ENCODE results near the gene DHCR24.

DHCR24 gene

DNA sequence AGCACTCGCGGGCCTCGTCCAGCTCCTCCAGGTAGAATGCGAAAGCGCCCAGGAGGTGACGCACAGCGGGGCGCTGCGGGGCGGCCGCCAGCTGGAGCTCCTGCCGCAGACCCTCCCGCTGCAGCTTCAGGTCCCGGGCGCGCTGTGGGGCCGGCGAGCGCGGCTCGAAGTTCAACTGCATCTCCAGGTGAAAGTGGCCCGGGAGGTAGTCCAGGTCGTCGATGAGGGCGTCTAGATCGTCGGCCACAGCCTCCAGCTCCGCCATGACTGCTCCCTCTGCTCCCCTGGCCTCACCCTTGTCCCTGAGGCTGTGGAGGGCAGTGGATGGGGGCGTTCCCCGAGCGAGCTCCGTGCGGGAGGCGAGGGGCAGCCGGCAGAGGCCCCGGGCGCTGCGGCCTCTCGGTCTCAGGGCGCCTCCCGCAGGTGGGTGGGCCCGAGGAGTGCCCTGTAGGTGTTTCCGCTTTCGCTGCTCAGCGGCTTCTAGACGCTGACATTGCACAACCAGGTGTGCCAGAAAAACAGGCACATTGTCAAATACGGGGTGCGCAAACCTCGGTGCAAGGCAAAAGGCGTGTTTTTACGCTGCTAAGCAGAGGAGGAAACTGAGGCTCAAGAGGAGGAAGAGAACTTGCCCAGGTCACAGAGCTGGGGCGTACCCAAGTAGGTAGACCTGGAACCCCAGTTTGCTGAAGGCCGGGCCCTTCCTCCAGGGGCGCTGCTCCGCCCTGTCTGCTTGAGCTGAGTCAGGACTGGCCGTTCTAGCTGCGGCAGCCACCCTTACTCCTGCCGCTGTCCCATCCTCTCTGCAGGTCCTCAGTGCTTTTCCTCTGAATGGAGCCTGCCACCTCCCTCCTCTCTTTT is 85.9 kb downstream of the DHCR24 start, which contains the start of gene TTC22:
Gene TTC22, minus strand, starts transcription at position 425 of the 861 bp plus-strand sequence. Its CDS starts 160 bp downstream, at position 265.
- no peak for DNase-seq (ENCODE audit: low spot score)

DNA sequence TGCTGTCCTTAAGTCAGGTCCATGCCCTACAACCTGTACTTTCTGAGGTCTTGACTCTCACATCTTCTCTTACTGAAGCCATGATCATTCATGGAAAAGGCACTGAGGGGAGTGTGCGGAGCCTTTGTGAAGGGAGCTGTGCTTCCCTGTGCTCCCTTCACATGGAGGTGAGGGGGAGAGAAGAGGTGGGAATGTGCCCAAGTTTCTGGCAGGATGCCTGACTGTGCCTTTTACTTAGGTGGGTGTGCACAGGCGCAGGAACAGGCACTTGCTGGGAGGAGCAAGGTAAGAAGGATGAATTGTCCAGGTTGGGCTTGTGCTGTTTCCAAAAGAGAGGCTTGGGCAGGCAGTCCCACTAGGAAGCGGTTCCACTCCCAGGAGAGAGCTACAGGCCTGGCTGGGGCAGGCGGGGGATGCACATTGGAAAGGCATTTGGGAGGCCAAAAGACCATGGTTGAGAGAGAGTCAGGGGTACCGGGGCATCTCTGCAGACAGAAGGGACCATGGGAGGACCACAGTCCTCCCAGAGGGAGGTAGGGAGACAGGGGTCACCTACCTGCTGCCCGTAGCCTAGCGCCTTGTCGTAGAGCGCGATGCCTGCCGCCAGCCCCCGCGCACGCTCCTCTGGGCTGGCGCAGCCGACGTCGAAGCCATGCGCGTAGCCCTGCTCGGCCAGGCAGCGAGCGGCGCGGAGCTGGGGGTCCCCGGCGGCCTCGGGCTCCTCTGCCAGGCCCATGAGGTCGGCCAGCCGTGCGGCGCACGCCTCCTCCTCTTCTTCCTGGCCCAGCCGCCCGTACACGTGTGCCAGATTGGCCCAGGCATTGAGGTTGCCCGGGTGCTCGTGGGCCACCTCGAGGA is 86.7 kb downstream of the DHCR24 start:
- no peak for DNase-seq (ENCODE audit: low spot score)

All from AG08396 (cell line).